Measurements from ENCODE around the gene CDH5.

CDH5 gene

DNA sequence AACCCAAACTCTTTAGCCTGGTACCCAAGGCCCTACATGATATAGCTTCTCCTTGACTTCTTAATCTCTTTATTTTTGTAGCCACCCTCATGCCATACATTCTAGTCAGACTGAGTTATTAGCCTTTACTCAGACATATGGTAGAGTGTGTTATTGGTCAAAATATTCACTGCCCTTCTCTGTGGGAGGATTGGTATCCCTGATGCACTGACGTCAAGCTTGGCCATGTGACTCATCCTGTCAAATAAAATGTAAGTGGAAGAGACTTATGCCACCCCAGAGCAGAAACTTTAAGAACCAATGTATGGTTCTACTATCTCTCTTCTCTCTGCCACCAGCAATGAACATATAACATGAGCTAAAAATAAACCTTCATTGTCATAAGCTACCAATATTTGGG, 48.4 kb downstream of the CDH5 start:
- Histone ChIP-seq H3K9me3 (peaks cover 13% of the 10 kb centered on the region), H3K9ac (no peak overlapping the region), H4K20me1 (no peaks in the 10 kb centered on the region), H3K36me3 (no peaks in the 10 kb centered on the region), H3K4me2 (no peak overlapping the region), H3K4me1 (no peaks in the 10 kb centered on the region), H3K27ac (no peak overlapping the region), H3K27me3 (no peaks in the 10 kb centered on the region), H3K4me3 (no peak overlapping the region)
- no peak for TF ChIP-seq Cebpa-rat (IDR thresholded peaks at IDR 0.05)

DNA sequence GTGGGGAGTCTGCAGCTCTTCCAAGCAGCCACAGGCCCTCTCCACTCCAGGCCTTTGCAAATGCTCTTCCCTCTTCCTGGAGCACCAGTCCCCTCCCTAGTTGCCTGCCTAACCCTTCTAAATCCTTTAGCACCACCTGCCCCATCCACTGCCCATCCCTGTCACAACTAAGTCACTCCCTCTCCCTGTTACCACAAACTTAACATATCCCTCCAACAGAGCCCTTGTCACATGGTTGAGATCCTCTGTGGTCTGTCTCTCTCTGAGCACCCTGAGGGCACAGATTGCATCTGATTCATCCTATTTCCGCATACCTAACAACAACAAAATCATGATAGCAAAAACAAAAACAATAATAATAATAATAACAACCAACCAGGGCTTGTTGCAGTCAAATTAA, 49.6 kb downstream of the CDH5 start:
- no peak overlapping the region for H3K9ac ChIP-seq
- peaks cover 13% of the 10 kb centered on the region for H3K9me3 ChIP-seq
- no peaks in the 10 kb centered on the region for H3K27me3 ChIP-seq
- no peaks in the 10 kb centered on the region for H3K4me1 ChIP-seq
- no peak for TF ChIP-seq Cebpa-rat (IDR thresholded peaks at IDR 0.05)
- H4K20me1 ChIP-seq, result no peaks in the 10 kb centered on the region
- no peak overlapping the region for H3K4me2 ChIP-seq
- H3K36me3 ChIP-seq, result no peaks in the 10 kb centered on the region
- H3K4me3 ChIP-seq, result no peak overlapping the region
- H3K27ac ChIP-seq, result no peak overlapping the region

DNA sequence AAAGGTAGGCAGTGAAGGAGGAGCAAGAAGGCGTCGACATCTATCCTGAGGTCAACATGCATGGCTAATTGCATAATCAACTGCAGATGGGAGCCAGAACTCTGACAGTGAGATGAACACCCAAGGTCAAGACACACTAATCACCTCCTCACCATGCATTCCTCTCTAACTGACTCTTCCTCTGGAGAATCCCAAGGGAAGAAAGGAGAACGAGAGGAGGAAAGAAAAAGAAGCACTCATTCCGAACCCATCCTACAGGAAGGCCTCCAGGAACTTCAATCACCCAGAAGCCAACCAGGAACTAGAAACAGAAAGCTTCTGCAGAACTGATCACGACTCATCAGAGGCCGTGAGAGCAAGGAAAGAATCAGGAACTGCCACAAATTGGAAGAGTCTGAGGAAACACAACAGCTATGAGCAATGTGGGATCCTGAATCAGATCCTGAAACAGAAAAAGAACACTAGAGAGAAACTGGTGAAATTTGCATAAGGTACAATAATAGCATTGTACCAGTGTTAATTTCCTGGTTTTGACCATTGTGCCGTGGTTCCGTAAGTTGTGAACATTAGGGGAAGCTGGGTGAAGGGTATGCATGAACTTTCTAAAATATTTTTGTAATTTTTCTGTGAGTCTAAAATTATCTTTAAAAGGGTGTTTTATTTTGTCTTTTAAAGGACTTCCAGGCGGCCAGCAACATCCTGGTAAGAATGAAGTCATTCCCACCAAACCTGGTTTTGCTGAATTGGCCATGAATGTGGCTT, 50.6 kb downstream of the CDH5 start:
- no peaks in the 10 kb centered on the region for H4K20me1 ChIP-seq
- H3K4me1 ChIP-seq, result no peaks in the 10 kb centered on the region
- no peak overlapping the region for H3K4me2 ChIP-seq
- no peaks in the 10 kb centered on the region for H3K36me3 ChIP-seq
- H3K27ac ChIP-seq, result no peak overlapping the region
- peaks cover 13% of the 10 kb centered on the region for H3K9me3 ChIP-seq
- H3K9ac ChIP-seq, result no peak overlapping the region
- no peaks in the 10 kb centered on the region for H3K27me3 ChIP-seq
- no peak for TF ChIP-seq Cebpa-rat (IDR thresholded peaks at IDR 0.05)
- no peak overlapping the region for H3K4me3 ChIP-seq

DNA sequence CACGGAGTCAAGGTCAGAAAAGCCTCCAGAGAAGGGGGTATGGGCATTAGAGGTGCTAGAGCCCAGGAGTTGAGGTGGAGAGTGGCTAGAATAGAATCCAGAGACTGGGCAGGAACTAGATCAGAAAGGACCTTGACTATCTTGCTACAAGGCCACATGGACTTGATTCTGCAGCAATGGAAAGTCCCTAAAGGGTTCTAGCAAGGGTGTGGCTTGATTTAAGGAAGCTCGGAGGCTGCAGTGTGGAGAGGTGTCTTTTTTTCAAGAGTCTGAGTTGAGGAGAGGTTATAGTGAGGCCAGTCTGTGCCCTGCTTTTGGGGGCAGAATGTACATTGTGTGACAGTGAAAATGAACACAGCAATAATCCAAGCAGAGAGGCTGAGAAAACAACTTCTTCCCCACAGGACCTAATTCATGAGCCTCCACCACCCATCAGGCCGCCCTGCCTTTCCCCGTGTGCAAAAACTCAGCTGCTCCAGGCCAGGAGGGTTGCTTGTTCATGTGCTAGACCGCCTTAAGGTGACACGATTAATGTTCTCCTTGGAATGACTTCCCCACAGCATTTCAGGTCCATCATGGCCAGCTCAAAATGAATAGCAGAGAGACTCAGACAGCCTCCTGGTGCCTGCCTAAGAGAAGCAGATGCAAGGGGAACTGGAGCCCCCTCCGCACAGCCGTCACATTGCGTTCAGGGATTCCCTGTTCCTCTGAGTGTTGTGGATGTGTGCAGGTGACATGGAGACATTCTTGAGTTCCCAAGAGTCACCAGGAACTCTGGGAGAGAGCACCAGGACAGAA, 51.9 kb downstream of the CDH5 start:
- Histone ChIP-seq H3K27me3 (peaks cover 2% of the 10 kb centered on the region), H3K4me1 (no peaks in the 10 kb centered on the region), H3K9ac (no peak overlapping the region), H4K20me1 (no peaks in the 10 kb centered on the region), H3K4me3 (no peak overlapping the region), H3K36me3 (no peaks in the 10 kb centered on the region), H3K4me2 (no peak overlapping the region), H3K9me3 (peaks cover under 1% of the 10 kb centered on the region; the same call in 1 of the 2 replicates), H3K27ac (no peak overlapping the region)
- TF ChIP-seq Cebpa-rat (IDR thresholded peaks at IDR 0.05), result no peak

DNA sequence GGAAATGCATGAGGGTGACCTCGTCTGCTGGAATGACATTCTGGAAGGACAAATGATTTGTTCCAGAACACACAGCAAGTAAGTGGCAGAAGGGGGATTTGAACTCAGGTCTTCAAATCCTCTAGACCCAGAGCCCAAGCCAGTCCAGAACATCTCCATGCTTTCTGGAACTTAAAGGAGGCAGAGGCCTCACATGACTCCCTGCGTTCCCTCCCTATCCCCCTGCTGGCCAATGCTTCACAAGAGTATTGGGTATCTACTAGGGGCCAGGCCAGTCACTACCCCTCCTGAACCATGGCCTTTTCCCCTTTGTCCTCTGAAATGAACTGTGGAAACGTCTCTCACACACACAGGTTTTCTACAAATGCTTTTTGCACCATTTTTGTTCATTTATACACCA, 53.0 kb downstream of the CDH5 start:
- Histone ChIP-seq H3K9me3 (no peaks in the 10 kb centered on the region), H3K4me1 (no peaks in the 10 kb centered on the region), H3K27me3 (peaks cover 13% of the 10 kb centered on the region), H4K20me1 (no peaks in the 10 kb centered on the region), H3K27ac (no peak overlapping the region), H3K36me3 (no peaks in the 10 kb centered on the region), H3K4me3 (no peak overlapping the region), H3K9ac (no peak overlapping the region), H3K4me2 (no peak overlapping the region)
- TF ChIP-seq Cebpa-rat (IDR thresholded peaks at IDR 0.05), result no peak

DNA sequence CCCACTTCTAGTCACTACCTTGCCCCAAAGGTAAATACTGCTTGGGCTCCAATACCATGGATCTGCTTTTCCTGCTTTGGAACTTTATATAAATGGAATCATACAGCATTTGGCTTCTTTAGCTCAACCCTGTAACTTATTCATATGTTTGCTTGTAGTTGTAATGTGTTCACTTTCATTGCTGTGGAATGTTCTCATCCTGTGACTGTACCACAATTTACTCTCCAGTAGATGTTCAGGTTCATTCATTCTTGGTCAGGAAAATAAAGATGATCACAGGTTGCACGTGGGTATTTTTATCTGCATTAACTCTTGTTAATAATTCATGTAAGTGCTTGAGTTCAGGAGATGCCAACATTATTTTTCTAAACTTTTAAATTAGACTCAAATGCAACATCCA, 53.9 kb downstream of the CDH5 start:
- no peaks in the 10 kb centered on the region for H3K36me3 ChIP-seq
- no peak overlapping the region for H3K4me3 ChIP-seq
- H3K4me1 ChIP-seq, result no peaks in the 10 kb centered on the region
- H3K9me3 ChIP-seq, result no peaks in the 10 kb centered on the region
- H3K4me2 ChIP-seq, result no peak overlapping the region
- no peak for TF ChIP-seq Cebpa-rat (IDR thresholded peaks at IDR 0.05)
- H3K27ac ChIP-seq, result no peak overlapping the region
- peaks cover 22% of the 10 kb centered on the region for H3K27me3 ChIP-seq
- no peak overlapping the region for H3K9ac ChIP-seq
- no peaks in the 10 kb centered on the region for H4K20me1 ChIP-seq

DNA sequence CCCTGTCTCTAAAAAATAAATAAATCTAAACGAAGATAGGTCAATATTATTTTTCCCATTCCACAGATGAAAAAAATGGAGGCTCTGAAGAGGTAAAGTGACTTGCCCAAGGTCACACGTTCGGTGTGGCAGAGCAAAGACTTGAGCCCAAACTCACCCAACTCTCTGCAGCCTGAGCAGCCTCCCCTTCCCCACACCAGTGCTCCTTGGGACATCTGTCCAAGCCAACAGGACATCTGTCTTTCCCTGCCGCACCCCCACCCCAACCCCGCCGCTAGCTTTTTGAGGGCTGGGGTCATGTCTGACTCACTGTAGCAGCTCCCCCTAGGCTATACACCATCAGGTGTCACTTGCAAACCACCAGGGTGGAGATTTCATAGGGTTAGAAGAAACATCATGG, 55.4 kb downstream of the CDH5 start:
- no peaks in the 10 kb centered on the region for H3K9me3 ChIP-seq
- H3K36me3 ChIP-seq, result no peaks in the 10 kb centered on the region
- no peak overlapping the region for H3K4me3 ChIP-seq
- peaks cover 37% of the 10 kb centered on the region for H3K27me3 ChIP-seq
- peaks cover 11% of the 10 kb centered on the region for H4K20me1 ChIP-seq
- H3K4me1 ChIP-seq, result peaks cover 6% of the 10 kb centered on the region; the same call in 1 of the 2 replicates
- no peak overlapping the region for H3K4me2 ChIP-seq
- H3K9ac ChIP-seq, result no peak overlapping the region
- no peak for TF ChIP-seq Cebpa-rat (IDR thresholded peaks at IDR 0.05)
- no peak overlapping the region for H3K27ac ChIP-seq

DNA sequence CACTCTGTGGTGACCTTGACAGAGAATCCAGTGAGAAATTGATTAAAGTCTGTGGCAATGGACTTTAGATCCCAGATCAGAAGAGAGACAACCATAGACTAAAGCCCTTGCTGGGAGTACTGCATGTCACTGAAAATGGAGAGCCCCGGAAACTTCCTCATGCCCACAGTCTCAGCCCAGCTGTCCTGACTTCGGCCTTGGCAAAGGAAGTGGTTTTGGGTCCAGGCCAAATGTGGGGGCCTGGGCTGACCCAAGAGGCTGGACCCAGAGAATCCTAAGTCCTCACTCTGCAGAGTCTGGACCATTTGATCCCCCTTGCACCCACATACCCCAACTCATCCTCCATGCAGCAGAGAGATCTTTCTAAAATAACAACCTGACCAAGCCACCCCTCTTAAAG, 55.9 kb downstream of the CDH5 start:
- peaks cover 11% of the 10 kb centered on the region for H4K20me1 ChIP-seq
- H3K27ac ChIP-seq, result no peak overlapping the region

DNA sequence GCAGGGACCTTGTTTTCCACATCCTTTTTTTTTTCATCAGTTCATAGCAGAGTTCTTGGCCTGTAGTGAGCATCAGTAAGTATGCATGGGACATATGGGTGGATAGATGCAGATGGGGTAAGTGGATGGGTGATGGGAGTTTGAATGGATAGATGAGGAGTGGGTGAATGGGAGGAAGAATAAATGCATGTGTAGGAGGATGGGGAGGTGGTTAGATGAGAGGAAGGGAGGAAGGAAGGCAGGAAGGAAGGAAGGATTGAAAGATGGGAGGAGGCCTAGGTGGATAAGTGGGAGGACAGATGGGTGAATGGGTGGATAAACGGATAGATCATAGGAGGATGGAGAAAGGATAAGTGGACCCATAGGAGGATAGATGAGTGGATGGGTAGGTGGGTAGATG, 56.7 kb downstream of the CDH5 start:
- Histone ChIP-seq H3K9me3 (no peaks in the 10 kb centered on the region), H3K4me2 (no peak overlapping the region), H3K27me3 (peaks cover 50% of the 10 kb centered on the region), H3K4me1 (peaks cover 14% of the 10 kb centered on the region), H3K36me3 (no peaks in the 10 kb centered on the region), H3K9ac (no peak overlapping the region), H3K27ac (no peak overlapping the region), H3K4me3 (no peak overlapping the region), H4K20me1 (peaks cover 20% of the 10 kb centered on the region)
- TF ChIP-seq Cebpa-rat (IDR thresholded peaks at IDR 0.05), result no peak

More for the DNA sequence above, 55.9 kb downstream of the CDH5 start:
- no peak for TF ChIP-seq Cebpa-rat (IDR thresholded peaks at IDR 0.05)
- H3K4me1 ChIP-seq, result peaks cover 6% of the 10 kb centered on the region; the same call in 1 of the 2 replicates
- no peaks in the 10 kb centered on the region for H3K9me3 ChIP-seq
- no peak overlapping the region for H3K4me2 ChIP-seq
- H3K9ac ChIP-seq, result no peak overlapping the region
- no peak overlapping the region for H3K4me3 ChIP-seq
- H3K36me3 ChIP-seq, result no peaks in the 10 kb centered on the region
- peaks cover 42% of the 10 kb centered on the region for H3K27me3 ChIP-seq

DNA sequence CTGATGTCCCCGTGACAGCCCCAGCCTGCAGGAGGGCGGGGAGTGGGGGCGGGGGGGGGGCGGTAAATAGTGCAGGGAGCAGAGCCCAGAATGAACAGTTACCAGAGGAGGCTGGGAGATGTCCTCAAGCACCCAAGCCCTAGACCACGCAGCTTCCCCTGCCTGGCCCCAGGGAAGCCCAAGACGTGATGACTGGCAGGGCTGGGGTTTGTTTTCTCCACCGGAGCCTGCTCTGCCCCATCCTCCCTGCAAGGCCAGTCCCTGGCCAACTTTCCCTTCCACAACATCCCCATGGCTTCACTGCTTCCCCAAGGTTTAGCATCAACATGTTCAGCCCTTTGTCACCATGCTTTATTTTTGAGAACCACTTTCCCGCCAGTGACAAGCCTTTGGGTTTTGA, 59.2 kb downstream of the CDH5 start:
- Histone ChIP-seq H3K4me1 (peaks cover 19% of the 10 kb centered on the region), H3K9ac (no peak overlapping the region), H3K27me3 (peaks cover 74% of the 10 kb centered on the region), H3K27ac (no peak overlapping the region), H3K9me3 (no peaks in the 10 kb centered on the region), H4K20me1 (peaks cover 35% of the 10 kb centered on the region), H3K36me3 (no peaks in the 10 kb centered on the region), H3K4me2 (no peak overlapping the region), H3K4me3 (no peak overlapping the region)
- no peak for TF ChIP-seq Cebpa-rat (IDR thresholded peaks at IDR 0.05)
